ENCODE results near the gene DPP4.

GRCh38 chr2:161981679-161982250, 92.2 kb downstream of the DPP4 start:
- no peak for TF ChIP-seq CTCF (IDR thresholded peaks at IDR 0.05; ENCODE audit: poor library complexity)
- TF ChIP-seq EZH2 (IDR thresholded peaks at IDR 0.05; ENCODE audit: borderline replicate concordance) = no peak
